Cardiac ventricle fibroblast (primary cell): ENCODE measurements around the gene WFDC10A. TPM values are rescaled to one million over a fixed set of nuclear protein-coding genes. Genes with fewer than 3 reads are reported as not detected.

Experiments
- total RNA-seq: library from RNA; depleted of rRNA; stranded (reverse); fragments of >200 nt; gene quantifications from 2 replicates; pipeline ENCODE4 v1.2.3, GENCODE V29; 2015

WFDC10A gene
- not detected in 2 replicates for total RNA-seq

GRCh38 chr20:45629496-45630100 lies at the start of gene WFDC10A:
Gene WFDC10A, plus strand, starts transcription at chr20:45629739. Its CDS starts 75 bp downstream, at chr20:45629814.

GRCh38 chr20:45631184-45631583 lies 1.6 kb downstream of the WFDC10A start, which contains the start of gene WFDC9:
Gene WFDC9, minus strand, starts transcription at chr20:45631284. Its CDS starts 21,103 bp downstream, at chr20:45610181.

GRCh38 chr20:45670139-45670538 lies 40.6 kb downstream of the WFDC10A start, which contains the start of gene WFDC11:
Gene WFDC11, minus strand, starts transcription at chr20:45670239. Its CDS starts 19,639 bp downstream, at chr20:45650600.

Other genes starting within 250 kb of the WFDC10A start
- gene DBNDD2, start 221.4 kb upstream of the WFDC10A start, total RNA-seq, result 2.4 and 2.9 TPM in 2 replicates
- 85.3 and 91.4 TPM in 2 replicates for gene PIGT, start 213.6 kb upstream of the WFDC10A start, total RNA-seq
- gene WFDC2, start 160.0 kb upstream of the WFDC10A start, total RNA-seq, result not detected in 2 replicates
- gene SPINT3, start 114.1 kb upstream of the WFDC10A start, total RNA-seq, result not detected in 2 replicates
- not detected in 2 replicates for gene WFDC6, start 90.3 kb upstream of the WFDC10A start, total RNA-seq
- not detected in 2 replicates for gene EPPIN, start 82.3 kb upstream of the WFDC10A start, total RNA-seq
- gene WFDC8, start 50.5 kb upstream of the WFDC10A start, total RNA-seq, result not detected in 2 replicates
- not detected in 2 replicates for gene WFDC9, start 1.5 kb downstream of the WFDC10A start, total RNA-seq
- gene WFDC11, start 40.5 kb downstream of the WFDC10A start, total RNA-seq, result not detected in 2 replicates
- not detected in 2 replicates for gene WFDC13, start 72.3 kb downstream of the WFDC10A start, total RNA-seq
- not detected in 2 replicates for gene WFDC10B, start 75.3 kb downstream of the WFDC10A start, total RNA-seq
- not detected in 2 replicates for gene SPINT4, start 92.6 kb downstream of the WFDC10A start, total RNA-seq
- not detected in 2 replicates for gene WFDC3, start 162.1 kb downstream of the WFDC10A start, total RNA-seq
- 23.3 and 25.9 TPM in 2 replicates for gene DNTTIP1, start 162.2 kb downstream of the WFDC10A start, total RNA-seq
- gene UBE2C, start 182.9 kb downstream of the WFDC10A start, total RNA-seq, result 3.7 and 10.7 TPM in 2 replicates
- gene TNNC2, start 197.6 kb downstream of the WFDC10A start, total RNA-seq, result 1.9 TPM in 1 of 2 replicates, not detected in the other
- gene SNX21, start 204.1 kb downstream of the WFDC10A start, total RNA-seq, result 71.0 and 101 TPM in 2 replicates
- 22.9 and 27.6 TPM in 2 replicates for gene ACOT8, start 227.7 kb downstream of the WFDC10A start, total RNA-seq
- 2.2 and 2.7 TPM in 2 replicates for gene ZSWIM3, start 227.9 kb downstream of the WFDC10A start, total RNA-seq